HG03103 (cell line): ENCODE results near the gene SLC48A1.

Source experiments
- ATAC-seq: cut with Tn5 transposase; IDR thresholded peaks from one replicate; pipeline ENCODE4 v1.9.1; 2021; ENCODE audit warnings: low read depth; ENCODE audit not compliant: unreplicated experiment

Gene SLC48A1

GRCh38 chr12:47773062-47773857 lies at the start of gene SLC48A1:
Gene SLC48A1 (plus strand): TSS chr12:47773238. CDS start chr12:47773305, 67 bp downstream.
- peak; percentile 59 for ATAC-seq

GRCh38 chr12:47725091-47725772 lies 47.8 kb upstream of the SLC48A1 start, which contains the start of gene ENDOU:
Gene ENDOU (minus strand): TSS chr12:47725490. CDS start chr12:47725413, 77 bp downstream.
- ATAC-seq, result no peak

- peak; percentile 55 for ATAC-seq
Observed at GRCh38 chr12:47725893-47726292, 47.1 kb upstream of the SLC48A1 start.

- ATAC-seq, result no peak
Observed at GRCh38 chr12:47729233-47729632, 43.8 kb upstream of the SLC48A1 start.

- ATAC-seq, result no peak
Observed at GRCh38 chr12:47730341-47730744, 42.7 kb upstream of the SLC48A1 start.

- no peak for ATAC-seq
Observed at GRCh38 chr12:47731723-47732122, 41.3 kb upstream of the SLC48A1 start.

- no peak for ATAC-seq
Observed at GRCh38 chr12:47732504-47732903, 40.5 kb upstream of the SLC48A1 start.

GRCh38 chr12:47733142-47733541 lies 39.9 kb upstream of the SLC48A1 start:
- no peak for ATAC-seq

GRCh38 chr12:47734725-47735480 lies 38.1 kb upstream of the SLC48A1 start:
- ATAC-seq, result no peak

- ATAC-seq, result no peak
Observed at GRCh38 chr12:47735649-47736048, 37.4 kb upstream of the SLC48A1 start.

- ATAC-seq, result no peak
Observed at GRCh38 chr12:47736216-47736615, 36.8 kb upstream of the SLC48A1 start.

- no peak for ATAC-seq
Observed at GRCh38 chr12:47736877-47737676, 36.0 kb upstream of the SLC48A1 start.

GRCh38 chr12:47737936-47738594 lies 35.0 kb upstream of the SLC48A1 start:
- ATAC-seq, result no peak

GRCh38 chr12:47739297-47739696 lies 33.7 kb upstream of the SLC48A1 start:
- ATAC-seq, result no peak

GRCh38 chr12:47739979-47740378 lies 33.1 kb upstream of the SLC48A1 start:
- ATAC-seq, result peak; percentile 68

GRCh38 chr12:47740606-47741339 lies 32.3 kb upstream of the SLC48A1 start:
- peak; percentile 28 for ATAC-seq

- ATAC-seq, result no peak
Observed at GRCh38 chr12:47741340-47741703, 31.7 kb upstream of the SLC48A1 start.

GRCh38 chr12:47742253-47742825 lies 30.7 kb upstream of the SLC48A1 start:
- no peak for ATAC-seq
